Measurements from ENCODE around the gene LRRC19.

Gene LRRC19

GRCh38 chr9:26955921-26956859 lies 49.3 kb downstream of the LRRC19 start, which contains the start of gene IFT74:
Gene IFT74, plus strand, starts transcription at chr9:26956412. Its CDS starts 5,556 bp downstream, at chr9:26961968.
- peak; percentile 95 for DNase-seq

GRCh38 chr9:26955222-26955903 lies 50.1 kb downstream of the LRRC19 start:
- peak; percentile 68 for DNase-seq

GRCh38 chr9:26954050-26954508 lies 51.4 kb downstream of the LRRC19 start:
- no peak for DNase-seq

DNA sequence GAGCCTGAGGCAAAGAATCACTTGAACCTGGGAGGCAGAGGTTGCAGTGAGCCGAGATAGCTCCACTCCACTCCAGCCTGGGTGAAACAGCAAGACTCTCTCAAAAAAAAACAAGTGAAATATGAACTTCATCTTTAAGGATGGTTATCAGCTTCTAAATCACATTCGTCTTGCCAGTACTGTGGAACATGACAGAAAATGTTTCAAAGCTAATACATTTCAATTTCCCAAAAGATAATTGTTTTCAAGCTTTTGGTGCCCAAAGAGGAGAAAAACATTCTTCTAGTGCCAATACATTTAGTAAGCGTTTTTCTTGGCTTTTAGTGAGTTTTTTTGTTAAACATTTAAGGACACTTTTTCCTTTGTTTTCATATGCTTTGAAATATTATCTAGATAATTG lies 53.7 kb downstream of the LRRC19 start:
- no peak for DNase-seq

GRCh38 chr9:26950521-26950920 lies 55.0 kb downstream of the LRRC19 start:
- DNase-seq = no peak

DNA sequence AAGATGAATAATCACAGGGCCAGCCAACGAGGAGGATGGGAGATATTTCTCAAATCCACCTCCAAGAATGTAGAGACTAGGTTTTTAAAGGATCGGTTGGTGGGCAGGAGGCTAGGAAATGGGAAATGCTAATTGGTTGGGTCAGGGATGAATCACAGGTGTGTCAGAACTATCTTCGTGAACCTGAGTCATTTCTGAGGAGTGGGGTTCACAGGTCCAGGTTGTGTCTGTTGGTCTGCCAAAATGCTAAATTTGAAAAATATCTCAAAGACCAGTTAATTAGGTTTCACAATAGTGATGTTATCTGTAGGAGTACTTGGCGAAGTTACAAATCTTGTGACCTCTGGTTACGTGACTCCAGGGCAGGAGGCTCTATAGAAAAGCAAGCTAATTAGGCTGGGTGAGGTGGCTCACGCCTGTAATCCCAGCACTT lies 55.8 kb downstream of the LRRC19 start:
- DNase-seq = no peak

- DNase-seq = no peak
These were observed 57.7 kb downstream of the LRRC19 start for GRCh38 chr9:26947736-26948135.

- peak; percentile 83 for DNase-seq
These were observed 58.4 kb downstream of the LRRC19 start, which contains the start of gene PLAA for GRCh38 chr9:26946753-26947727. Gene PLAA, minus strand, starts transcription at chr9:26947242. Its CDS starts 197 bp downstream, at chr9:26947045.

DNA sequence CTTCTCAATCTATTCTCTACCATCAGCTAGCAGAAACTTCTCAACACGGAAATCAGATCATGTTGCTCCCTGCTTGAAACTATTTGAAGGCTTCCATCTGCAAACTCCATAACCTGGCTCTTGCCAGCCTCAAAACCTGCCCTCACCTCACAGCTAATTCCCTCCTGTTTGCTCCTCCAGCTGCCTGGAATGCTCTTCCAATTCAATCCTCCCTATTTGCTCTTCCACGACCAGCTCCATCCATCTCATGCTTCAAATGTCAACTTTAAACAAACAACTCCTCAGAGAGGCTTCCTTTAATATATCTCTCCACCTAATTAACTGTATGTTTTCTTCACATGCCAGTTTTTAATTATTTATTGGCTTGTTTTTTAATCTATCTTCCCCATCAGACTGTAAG lies 59.9 kb downstream of the LRRC19 start:
- DNase-seq = no peak

Measured in KG1 (cell line).